SK-N-MC (cell line): ENCODE data around the gene SCNN1B.
"Not testable (repeated sequence)": the region's sequence is repeated elsewhere in the genome, so short reads cannot be mapped to it uniquely, and the experiment has no call there.

ENCODE experiments used
- DNase-seq: peaks from one replicate; pipeline ENCODE4 v3.0.0-alpha.2; 2011; ENCODE audit warnings: low read depth, low spot score
- H3K27ac ChIP-seq: fragments of 200-600 bp; sonication (generic); 2 replicates; pipeline ENCODE4 v1.5.1; 2016; ENCODE audit warnings: mixed run types
- H3K36me3 ChIP-seq: fragments of 200-600 bp; sonication (generic); 2 replicates; pipeline ENCODE4 v1.6.1; 2017; ENCODE audit warnings: antibody characterized with exemption, low read length, mixed read lengths; ENCODE audit not compliant: insufficient read depth
- H3K4me3 ChIP-seq: fragments of 200-600 bp; sonication (generic); 2 replicates; pipeline ENCODE4 v1.5.1; 2016
- H3K9ac ChIP-seq: fragments of 200-600 bp; sonication (generic); 2 replicates; pipeline ENCODE4 v1.8.0; 2017; ENCODE audit warnings: mixed run types, mixed read lengths; ENCODE audit not compliant: insufficient read length
- H3K9me3 ChIP-seq: fragments of 200-600 bp; sonication (generic); 2 replicates; pipeline ENCODE4 v1.6.1; 2017; ENCODE audit warnings: low read depth, mild to moderate bottlenecking, antibody characterized with exemption, low read length, moderate library complexity, mixed read lengths
- EZH2 ChIP-seq: fragments of 200-600 bp; sonication (generic); IDR thresholded peaks from one replicate; pipeline ENCODE4 v1.6.1; 2017; ENCODE audit warnings: antibody characterized with exemption
- FOXP2 ChIP-seq: optimal IDR thresholded peaks from 2 replicates; pipeline ENCODE3; 2011; ENCODE audit warnings: mild to moderate bottlenecking, moderate library complexity; ENCODE audit not compliant: insufficient read depth; ENCODE audit errors: extremely low read length, control extremely low read depth
- POLR2AphosphoS5 ChIP-seq: IDR thresholded peaks from 2 replicates; pipeline ENCODE4 v1.6.1; 2012; ENCODE audit warnings: mild to moderate bottlenecking, low read depth, low read length, borderline replicate concordance

The SCNN1B gene

GRCh38 chr16:23391381-23392222 lies 89.5 kb downstream of the SCNN1B start:
- H3K27ac ChIP-seq = no peak overlapping the region
- no peak overlapping the region for H3K9ac ChIP-seq
- no peak for TF ChIP-seq POLR2AphosphoS5
- TF ChIP-seq EZH2 = no peak
- TF ChIP-seq FOXP2 = no peak
- no peak for DNase-seq
- no peaks in the 10 kb centered on the region for H3K9me3 ChIP-seq
- no peak overlapping the region for H3K4me3 ChIP-seq
- H3K36me3 ChIP-seq = peaks cover 22% of the 10 kb centered on the region; the same call in 1 of the 2 replicates

- H3K9ac ChIP-seq = no peak overlapping the region
- H3K27ac ChIP-seq = no peak overlapping the region
- peaks cover 24% of the 10 kb centered on the region; the same call in 1 of the 2 replicates for H3K36me3 ChIP-seq
- H3K9me3 ChIP-seq = no peaks in the 10 kb centered on the region
- no peak overlapping the region for H3K4me3 ChIP-seq
- TF ChIP-seq EZH2 (no peak), FOXP2 (no peak), POLR2AphosphoS5 (no peak)
- DNase-seq = no peak
Observed at GRCh38 chr16:23392223-23392600, 90.1 kb downstream of the SCNN1B start.

- Histone ChIP-seq H3K27ac (no peak overlapping the region), H3K36me3 (peaks cover 33% of the 10 kb centered on the region), H3K9ac (no peak overlapping the region), H3K9me3 (no peaks in the 10 kb centered on the region), H3K4me3 (no peak overlapping the region)
- no peak for TF ChIP-seq FOXP2
- TF ChIP-seq POLR2AphosphoS5 = no peak
- no peak for TF ChIP-seq EZH2
- no peak for DNase-seq
Observed at GRCh38 chr16:23394141-23394831, 92.2 kb downstream of the SCNN1B start.

- peaks cover 36% of the 10 kb centered on the region for H3K36me3 ChIP-seq
- H3K27ac ChIP-seq = no peak overlapping the region
- no peak overlapping the region for H3K9ac ChIP-seq
- no peaks in the 10 kb centered on the region for H3K9me3 ChIP-seq
- TF ChIP-seq FOXP2 = no peak
- TF ChIP-seq POLR2AphosphoS5 = no peak
- no peak for TF ChIP-seq EZH2
- DNase-seq = no peak
- no peak overlapping the region for H3K4me3 ChIP-seq
Observed at GRCh38 chr16:23395732-23396131, 93.6 kb downstream of the SCNN1B start.

- no peak overlapping the region for H3K9ac ChIP-seq
- no peak overlapping the region for H3K4me3 ChIP-seq
- no peaks in the 10 kb centered on the region for H3K9me3 ChIP-seq
- peaks cover 29% of the 10 kb centered on the region for H3K36me3 ChIP-seq
- DNase-seq = no peak
- TF ChIP-seq EZH2 (no peak), POLR2AphosphoS5 (no peak), FOXP2 (no peak)
- H3K27ac ChIP-seq = no peak overlapping the region
Observed at GRCh38 chr16:23397464-23397863, 95.4 kb downstream of the SCNN1B start.

- Histone ChIP-seq H3K36me3 (peaks cover 46% of the 10 kb centered on the region), H3K27ac (no peak overlapping the region), H3K9ac (no peak overlapping the region), H3K4me3 (no peak overlapping the region), H3K9me3 (no peaks in the 10 kb centered on the region)
- DNase-seq = no peak
- TF ChIP-seq FOXP2 = no peak
- TF ChIP-seq POLR2AphosphoS5 = no peak
- TF ChIP-seq EZH2 = no peak
Observed at GRCh38 chr16:23398987-23399805, 97.1 kb downstream of the SCNN1B start.

GRCh38 chr16:23400447-23400846 lies 98.3 kb downstream of the SCNN1B start:
- peaks cover 54% of the 10 kb centered on the region for H3K36me3 ChIP-seq
- H3K9ac ChIP-seq, DNase-seq, H3K27ac ChIP-seq, H3K4me3 ChIP-seq, H3K9me3 ChIP-seq: not testable (repeated sequence)

GRCh38 chr16:23401139-23401538 lies 99.0 kb downstream of the SCNN1B start:
- TF ChIP-seq EZH2 (no peak), FOXP2 (no peak), POLR2AphosphoS5 (no peak)
- no peak overlapping the region for H3K9ac ChIP-seq
- peaks cover 59% of the 10 kb centered on the region for H3K36me3 ChIP-seq
- no peak overlapping the region for H3K4me3 ChIP-seq
- no peak for DNase-seq
- H3K9me3 ChIP-seq = no peaks in the 10 kb centered on the region
- no peak overlapping the region for H3K27ac ChIP-seq
